Mesodermal cell (in vitro differentiated cells): ENCODE measurements around the gene TUBB.
A peak's percentile ranks its signal among the peaks of the same experiment; 100 is the strongest.

Source experiments
- H3K27ac ChIP-seq: 2 replicates; pipeline ENCODE4 v1.7.0; 2013; ENCODE audit warnings: mild to moderate bottlenecking, low read depth, low read length, moderate library complexity; ENCODE audit not compliant: severe bottlenecking
- H3K36me3 ChIP-seq: 2 replicates; pipeline ENCODE4 v1.7.1; 2013; ENCODE audit warnings: mild to moderate bottlenecking, low read length, moderate library complexity; ENCODE audit not compliant: control insufficient read depth, insufficient read depth
- H3K4me1 ChIP-seq: one replicate; pipeline ENCODE4 v1.7.1; 2013; ENCODE audit warnings: mild to moderate bottlenecking, low read length; ENCODE audit not compliant: insufficient read depth, control insufficient read depth, poor library complexity, severe bottlenecking
- H3K4me3 ChIP-seq: 2 replicates; pipeline ENCODE4 v1.7.0; 2013; ENCODE audit warnings: low read length, control low read depth, mild to moderate bottlenecking; ENCODE audit not compliant: insufficient read depth, poor library complexity, severe bottlenecking; ENCODE audit errors: extremely low read depth
- H3K9me3 ChIP-seq: 2 replicates; pipeline ENCODE4 v1.7.1; 2013; ENCODE audit warnings: mild to moderate bottlenecking, low read length, moderate library complexity; ENCODE audit not compliant: control insufficient read depth
- WGBS, 2 experiments: methylation state at CpG; one replicate each; pipeline ENCODE4 v1.1.5; 2013; ENCODE audit warnings: missing lambda C conversion rate in 2 of 2; ENCODE audit not compliant: insufficient coverage in 2 of 2; 5-methylcytosine and 5-hydroxymethylcytosine counted together

Gene TUBB

GRCh38 chr6:30683183-30683979 lies 36.8 kb upstream of the TUBB start:
- no peaks in the 10 kb centered on the region for H3K9me3 ChIP-seq
- H3K4me3 ChIP-seq = peak overlapping the region; percentile 68
- 17 to 23% methylated on average over 3 to 7 of the region's 7 CpGs for WGBS, 2 experiments
- H3K36me3 ChIP-seq = peaks cover 67% of the 10 kb centered on the region
- H3K4me1 ChIP-seq = peaks cover 20% of the 10 kb centered on the region
- H3K27ac ChIP-seq = peak overlapping the region; percentile 93

DNA sequence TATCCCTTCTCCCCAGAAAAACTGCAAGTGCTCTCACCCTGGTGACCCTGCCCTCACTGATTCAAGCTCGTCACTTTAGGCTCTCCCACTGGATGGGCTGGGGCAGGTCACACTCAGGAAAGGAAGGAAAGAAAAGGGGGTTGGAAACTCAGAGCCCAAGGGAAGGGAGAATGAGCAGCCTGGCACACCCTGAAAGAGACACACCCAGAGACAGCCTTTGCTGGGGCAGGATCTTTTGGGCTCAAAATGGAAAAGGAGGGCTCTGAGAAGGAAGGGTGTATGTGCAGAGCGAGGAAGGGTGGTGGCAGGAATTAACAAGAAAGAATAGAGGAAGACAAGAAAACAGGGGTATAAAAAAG lies 36.2 kb upstream of the TUBB start:
- Histone ChIP-seq H3K4me3 (peak overlapping the region; percentile 68), H3K27ac (peak overlapping the region; percentile 93), H3K9me3 (no peaks in the 10 kb centered on the region), H3K36me3 (peaks cover 66% of the 10 kb centered on the region), H3K4me1 (peaks cover 25% of the 10 kb centered on the region)
- 53 to 80% methylated on average over 1 of the region's 2 CpGs for WGBS, 2 experiments

GRCh38 chr6:30684386-30685156 lies 35.6 kb upstream of the TUBB start:
- H3K4me1 ChIP-seq = peaks cover 26% of the 10 kb centered on the region
- no peaks in the 10 kb centered on the region for H3K9me3 ChIP-seq
- H3K4me3 ChIP-seq = peak overlapping the region; percentile 68
- peaks cover 61% of the 10 kb centered on the region for H3K36me3 ChIP-seq
- peak overlapping the region; percentile 93 for H3K27ac ChIP-seq
- WGBS, 2 experiments = 47 to 57% methylated on average over 7 to 12 of the region's 21 CpGs

DNA sequence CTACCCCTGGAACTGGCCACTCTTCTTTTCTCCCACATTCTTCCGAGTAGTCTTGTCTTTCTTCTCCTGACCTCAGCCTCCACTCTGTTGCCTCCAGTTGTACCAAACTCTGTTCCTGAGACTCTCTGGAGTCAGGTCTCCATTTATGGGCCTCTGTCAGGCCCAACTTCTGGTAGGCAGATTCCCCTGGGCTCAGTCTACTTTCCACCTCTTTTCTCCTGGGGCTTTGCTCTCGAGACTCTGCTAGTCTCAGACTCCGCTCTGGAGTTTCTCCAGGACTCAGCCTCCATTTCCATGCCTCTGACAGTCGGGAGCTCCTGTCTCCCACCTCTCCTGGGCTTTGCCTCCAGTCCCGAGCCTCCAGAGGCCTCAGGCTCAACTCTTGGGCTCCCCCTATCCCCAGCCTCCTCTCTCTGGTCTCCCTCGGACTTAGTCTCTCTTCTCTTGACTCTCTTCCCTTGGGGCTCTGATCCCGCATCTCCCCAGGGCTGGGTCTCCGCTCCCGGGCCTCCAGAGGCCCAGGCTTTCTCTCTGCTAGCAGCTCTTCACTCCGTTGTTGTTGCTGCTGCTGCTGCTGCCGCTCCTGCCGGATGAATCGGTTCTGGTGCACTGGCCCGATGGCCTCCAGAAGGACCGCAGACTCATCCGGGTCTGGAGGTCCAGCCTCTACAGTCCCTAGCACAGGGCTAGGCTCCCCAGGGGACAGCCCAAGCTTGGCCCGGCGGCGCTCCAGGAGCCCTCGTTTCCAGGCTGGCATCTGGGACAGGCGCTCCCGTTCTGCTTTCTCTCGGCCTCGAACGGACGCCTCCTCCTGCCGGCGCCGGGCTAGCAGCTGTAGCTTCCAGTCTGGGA lies 34.8 kb upstream of the TUBB start:
- no peaks in the 10 kb centered on the region for H3K9me3 ChIP-seq
- 40 to 58% methylated on average over 29 of the region's 29 CpGs for WGBS, 2 experiments
- H3K36me3 ChIP-seq = peaks cover 53% of the 10 kb centered on the region
- peak overlapping the region; percentile 68 for H3K4me3 ChIP-seq
- peaks cover 24% of the 10 kb centered on the region for H3K4me1 ChIP-seq
- peak overlapping the region; percentile 95 for H3K27ac ChIP-seq

GRCh38 chr6:30686009-30686907 lies 33.9 kb upstream of the TUBB start, which contains the start of gene PPP1R18:
Gene PPP1R18 (minus strand): TSS chr6:30686645. CDS start chr6:30686018, 627 bp downstream.
- Histone ChIP-seq H3K27ac (peak within 1 kb of the TSS; percentile 95), H3K4me1 (peaks cover 22% of the 10 kb centered on the region), H3K4me3 (peak within 1 kb of the TSS; percentile 68), H3K9me3 (no peaks in the 10 kb centered on the region), H3K36me3 (peaks cover 44% of the 10 kb centered on the region)
- WGBS, 2 experiments = 1 to 3% methylated on average over 15 to 19 of the region's 41 CpGs

- Histone ChIP-seq H3K4me1 (peaks cover 27% of the 10 kb centered on the region), H3K36me3 (peaks cover 36% of the 10 kb centered on the region)
- 0 to 2% methylated on average over 21 to 33 of the region's 52 CpGs for WGBS, 2 experiments
These were observed 33.1 kb upstream of the TUBB start for GRCh38 chr6:30686908-30687658.

DNA sequence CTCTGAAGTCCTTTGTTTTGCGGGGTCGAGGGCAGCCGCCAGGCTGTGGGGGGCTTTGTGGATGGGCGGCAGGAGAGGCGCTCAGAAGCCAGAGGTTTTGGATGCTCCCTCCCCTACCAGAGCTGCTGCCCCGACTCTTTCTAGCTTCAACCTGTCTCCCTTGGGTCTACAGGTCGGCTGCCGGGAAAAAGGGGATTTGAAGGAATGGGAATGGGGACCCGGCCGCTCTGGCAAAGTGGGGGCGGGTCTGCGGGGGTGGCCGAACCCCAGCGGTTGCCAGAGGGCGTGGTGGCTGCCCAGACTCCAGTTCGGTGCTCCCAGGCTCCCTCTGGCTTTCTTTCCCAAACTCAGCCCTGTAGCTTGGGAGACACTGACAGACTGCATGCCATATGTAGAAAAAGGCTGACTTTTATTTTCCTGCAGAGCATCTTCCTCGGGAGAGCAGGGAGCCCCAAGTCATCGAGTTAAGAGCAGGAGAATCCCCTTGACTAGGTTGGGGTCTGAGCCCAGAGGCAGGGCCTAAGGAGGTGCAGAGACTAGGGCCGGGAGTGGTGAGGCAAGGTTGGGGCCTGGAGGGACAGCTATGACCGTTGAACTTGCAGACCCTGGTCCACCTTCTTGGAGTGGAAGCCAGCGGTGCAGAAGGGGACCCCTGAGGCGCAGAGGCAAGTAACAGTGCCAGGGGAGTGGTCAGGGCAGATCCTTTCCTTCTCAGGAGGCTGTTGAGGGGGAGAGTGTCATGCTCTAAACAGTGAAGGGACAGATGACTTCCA lies 32.3 kb upstream of the TUBB start:
- peak overlapping the region; percentile 68 for H3K4me3 ChIP-seq
- peak overlapping the region; percentile 95 for H3K27ac ChIP-seq
- 25 to 41% methylated on average over 11 to 15 of the region's 22 CpGs for WGBS, 2 experiments
- peaks cover 32% of the 10 kb centered on the region for H3K36me3 ChIP-seq
- H3K9me3 ChIP-seq = no peaks in the 10 kb centered on the region
- H3K4me1 ChIP-seq = peaks cover 27% of the 10 kb centered on the region

More at GRCh38 chr6:30686908-30687658, 33.1 kb upstream of the TUBB start:
- Histone ChIP-seq H3K4me3 (peak overlapping the region; percentile 68), H3K27ac (peak overlapping the region; percentile 95), H3K9me3 (no peaks in the 10 kb centered on the region)

DNA sequence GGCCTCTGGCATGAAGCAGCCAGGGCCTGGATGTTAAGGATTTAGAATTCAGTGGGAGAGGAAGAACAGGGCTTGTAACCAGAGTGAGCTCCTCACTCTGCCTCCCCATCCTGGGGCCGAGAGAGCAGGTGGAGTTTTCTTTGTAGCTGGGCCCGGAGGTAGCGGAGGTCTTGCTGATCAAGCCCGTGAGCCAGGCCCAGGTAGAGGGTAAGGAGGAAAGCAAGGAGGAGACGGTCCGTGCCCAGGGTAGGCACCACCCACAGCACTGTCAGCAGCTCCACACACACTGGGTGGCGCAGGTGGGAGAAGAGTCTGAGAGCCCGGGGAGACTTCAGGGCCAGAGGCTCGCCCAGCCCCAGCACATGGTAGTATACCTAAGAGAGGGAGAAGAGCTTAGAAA lies 31.6 kb upstream of the TUBB start:
- Histone ChIP-seq H3K4me3 (no peak overlapping the region), H3K27ac (no peak overlapping the region), H3K9me3 (no peaks in the 10 kb centered on the region), H3K4me1 (peaks cover 27% of the 10 kb centered on the region), H3K36me3 (peaks cover 24% of the 10 kb centered on the region)
- 87 to 98% methylated on average over 3 to 6 of the region's 9 CpGs for WGBS, 2 experiments
